GM03348 (cell line): ENCODE results near the gene DMD.

Experiments
- DNase-seq: peaks from one replicate; pipeline ENCODE4 v3.0.0; 2012; ENCODE audit warnings: low spot score

Gene DMD

GRCh38 chrX:31706466-31706865 lies 1504.9 kb downstream of the DMD start:
- DNase-seq: no peak

GRCh38 chrX:31705816-31706215 lies 1505.5 kb downstream of the DMD start:
- DNase-seq: no peak

GRCh38 chrX:31704938-31705337 lies 1506.4 kb downstream of the DMD start:
- no peak for DNase-seq

GRCh38 chrX:31702222-31702621 lies 1509.1 kb downstream of the DMD start:
- DNase-seq: peak; percentile 3

- no peak for DNase-seq
Measured at GRCh38 chrX:31697294-31697916, 1513.9 kb downstream of the DMD start.

GRCh38 chrX:31679861-31680260 lies 1531.5 kb downstream of the DMD start:
- no peak for DNase-seq

GRCh38 chrX:31670245-31670644 lies 1541.1 kb downstream of the DMD start:
- DNase-seq: no peak

GRCh38 chrX:31665454-31665853 lies 1545.9 kb downstream of the DMD start:
- DNase-seq: no peak

GRCh38 chrX:31663172-31663571 lies 1548.2 kb downstream of the DMD start:
- no peak for DNase-seq

GRCh38 chrX:31661280-31661810 lies 1550.0 kb downstream of the DMD start:
- DNase-seq: no peak

- peak; percentile 9 for DNase-seq
Measured at GRCh38 chrX:31658360-31658759, 1553.0 kb downstream of the DMD start.

GRCh38 chrX:31656013-31656412 lies 1555.3 kb downstream of the DMD start:
- no peak for DNase-seq

GRCh38 chrX:31653422-31653821 lies 1557.9 kb downstream of the DMD start:
- no peak for DNase-seq

GRCh38 chrX:31652650-31653049 lies 1558.7 kb downstream of the DMD start:
- no peak for DNase-seq

GRCh38 chrX:31649201-31649600 lies 1562.1 kb downstream of the DMD start:
- no peak for DNase-seq

GRCh38 chrX:31633349-31633748 lies 1578.0 kb downstream of the DMD start:
- no peak for DNase-seq

- DNase-seq: no peak
Measured at GRCh38 chrX:31629195-31629594, 1582.2 kb downstream of the DMD start.

GRCh38 chrX:31609130-31609529 lies 1602.2 kb downstream of the DMD start:
- DNase-seq: peak; percentile 57

GRCh38 chrX:31608638-31609037 lies 1602.7 kb downstream of the DMD start:
- DNase-seq: no peak

- DNase-seq: no peak
Measured at GRCh38 chrX:31606771-31607170, 1604.6 kb downstream of the DMD start.

GRCh38 chrX:31604629-31605221 lies 1606.6 kb downstream of the DMD start:
- DNase-seq: no peak

- DNase-seq: no peak
Measured at GRCh38 chrX:31603411-31604120, 1607.8 kb downstream of the DMD start.

GRCh38 chrX:31600823-31601222 lies 1610.5 kb downstream of the DMD start:
- no peak for DNase-seq
